HCT116 (cell line): ENCODE data around the gene PVALEF. TPM values are rescaled to one million over a fixed set of nuclear protein-coding genes. Genes with fewer than 3 reads are reported as not detected.

Source experiments
- ATAC-seq: fragments of 200-7000 bp; cut with Tn5 transposase; 2 replicates; pipeline ENCODE4 v1.9.1; 2020; ENCODE audit warnings: mild to moderate bottlenecking, moderate library complexity
- BruUV-seq: library from RNA; stranded (reverse); fragments of 400-500 nt; replicated peaks from 2 replicates; lab custom pipeline; 2021; lab: Mats Ljungman, UMichigan
- CTCF ChIA-PET: fragments of 300-600 bp; sonication (Branson Sonifier 250); formaldehyde crosslinking; loops from one replicate; lab custom pipeline; 2021; ENCODE audit warnings: antibody characterized with exemption; lab: Charles Lee
- POLR2A ChIA-PET: fragments of 300-600, 350-600 bp; sonication (Branson Sonifier 250); formaldehyde crosslinking; loops from one replicate; lab custom pipeline; 2021; ENCODE audit warnings: antibody characterized with exemption; lab: Charles Lee
- RAD21 ChIA-PET, 2 experiments: fragments of 300-600 bp; sonication (Branson Sonifier 250); formaldehyde crosslinking; loops; one replicate each; lab custom pipeline; 2023; ENCODE audit warnings: low total read pairs in 2 of 2; ENCODE audit not compliant: uncharacterized antibody in 2 of 2, unreplicated experiment in 2 of 2, low non-redundant PET in 1 of 2; lab: Charles Lee
- DNase-seq: peaks from one replicate; pipeline ENCODE4 v3.0.0-alpha.2; 2010; ENCODE audit warnings: low read depth, low spot score
- H2AFZ ChIP-seq: fragments of 200-600 bp; shearing (Covaris generic), sonication (generic); 2 replicates; pipeline ENCODE4 v1.6.1; 2017; ENCODE audit warnings: low read depth, mixed run types, mixed read lengths, antibody characterized with exemption, low read length; ENCODE audit not compliant: poor library complexity, severe bottlenecking
- H3K27ac ChIP-seq: 2 replicates; pipeline ENCODE4 v1.5.1; 2012; ENCODE audit warnings: low read depth, low read length
- H3K27me3 ChIP-seq: fragments of 200-600 bp; sonication (generic); 2 replicates; pipeline ENCODE4 v1.6.1; 2016; ENCODE audit warnings: mixed run types, low read length, mixed read lengths; ENCODE audit not compliant: insufficient read depth
- H3K36me3 ChIP-seq, 2 experiments: fragments of 200-500 bp in 1 of 2; fragments of 200-600 bp in 1 of 2; sonication (Bioruptor generic) in 1 of 2; sonication (generic) in 1 of 2; 2 replicates each; pipeline versions ENCODE4 v1.5.1 to v1.6.1; 2014 to 2016; ENCODE audit warnings: low read length in 2 of 2, inconsistent platforms in 1 of 2, mixed read lengths in 1 of 2, mixed run types in 1 of 2; ENCODE audit not compliant: insufficient read depth in 2 of 2, control insufficient read depth in 1 of 2
- H3K4me1 ChIP-seq, 2 experiments: fragments of 200-600 bp in 1 of 2; sonication (generic) in 1 of 2; 2 replicates each; pipeline versions ENCODE4 v1.5.1 to v1.6.1; 2012 to 2017; ENCODE audit warnings: low read length in 2 of 2, inconsistent platforms in 1 of 2, mild to moderate bottlenecking in 1 of 2, mixed read lengths in 1 of 2, mixed run types in 1 of 2, moderate library complexity in 1 of 2; ENCODE audit not compliant: insufficient read depth in 2 of 2, control insufficient read depth in 1 of 2
- H3K4me2 ChIP-seq: fragments of 200-600 bp; sonication (generic); 2 replicates; pipeline ENCODE4 v1.6.1; 2017; ENCODE audit warnings: mixed run types, low read length, mixed read lengths
- H3K4me3 ChIP-seq, 2 experiments: fragments of 200-600 bp in 1 of 2; sonication (generic) in 1 of 2; replicated peaks in 1 of 2; 2 replicates each; pipeline ENCODE4 v1.5.1; 2011 to 2016; ENCODE audit warnings: low read length in 2 of 2, control low read depth in 1 of 2, low read depth in 1 of 2, mild to moderate bottlenecking in 1 of 2, mixed read lengths in 1 of 2, mixed run types in 1 of 2
- H3K79me2 ChIP-seq: fragments of 200-600 bp; sonication (generic); 2 replicates; pipeline ENCODE4 v1.6.1; 2017; ENCODE audit warnings: mild to moderate bottlenecking, mixed run types, low read length, moderate library complexity, mixed read lengths; ENCODE audit not compliant: insufficient read depth
- H3K9ac ChIP-seq: fragments of 200-600 bp; sonication (generic); 2 replicates; pipeline ENCODE4 v1.6.1; 2016; ENCODE audit warnings: low read length, mixed read lengths
- H3K9me2 ChIP-seq: fragments of 200-600 bp; sonication (generic), shearing (Covaris generic); 2 replicates; pipeline ENCODE4 v1.6.1; 2017; ENCODE audit warnings: mixed run types, mild to moderate bottlenecking, moderate library complexity; ENCODE audit not compliant: insufficient read depth
- H3K9me3 ChIP-seq, 2 experiments: fragments of 200-500 bp in 1 of 2; fragments of 200-600 bp in 1 of 2; sonication (Bioruptor generic) in 1 of 2; sonication (generic) in 1 of 2; 2 replicates each; pipeline ENCODE4 v1.6.1; 2014 to 2017; ENCODE audit warnings: low read length in 2 of 2, mixed read lengths in 2 of 2, inconsistent platforms in 1 of 2, low read depth in 1 of 2, mild to moderate bottlenecking in 1 of 2, mixed run types in 1 of 2, moderate library complexity in 1 of 2; ENCODE audit not compliant: control insufficient read depth in 1 of 2, insufficient read depth in 1 of 2
- H4K20me1 ChIP-seq: fragments of 200-600 bp; sonication (generic), shearing (Covaris generic); 2 replicates; pipeline ENCODE4 v1.6.1; 2017; ENCODE audit warnings: mixed run types, mild to moderate bottlenecking, moderate library complexity; ENCODE audit not compliant: insufficient read depth
- ATF3 ChIP-seq: IDR thresholded peaks from 2 replicates; pipeline ENCODE4 v1.6.1; 2012
- CBX3 ChIP-seq: IDR thresholded peaks from 2 replicates; pipeline ENCODE4 v1.6.1; 2012; ENCODE audit warnings: low read depth
- EGR1 ChIP-seq: IDR thresholded peaks from 2 replicates; pipeline ENCODE4 v1.6.1; 2012; ENCODE audit warnings: low read depth
- ELF1 ChIP-seq: IDR thresholded peaks from 2 replicates; pipeline ENCODE4 v1.6.1; 2012; ENCODE audit warnings: low read depth, borderline replicate concordance
- EZH2 ChIP-seq: fragments of 200-600 bp; sonication (generic); IDR thresholded peaks from 2 replicates; pipeline ENCODE4 v1.6.1; 2017; ENCODE audit warnings: antibody characterized with exemption, mixed run types
- EZH2phosphoT487 ChIP-seq: fragments of 200-600 bp; IDR thresholded peaks from 2 replicates; pipeline ENCODE4 v1.6.1; 2018; ENCODE audit warnings: antibody characterized with exemption, borderline replicate concordance
- MAX ChIP-seq: IDR thresholded peaks from 2 replicates; pipeline ENCODE4 v1.6.1; 2012
- RAD21 ChIP-seq: IDR thresholded peaks from 2 replicates; pipeline ENCODE4 v1.6.1; 2012; ENCODE audit warnings: low read depth, mild to moderate bottlenecking
- SIN3A ChIP-seq: IDR thresholded peaks from 2 replicates; pipeline ENCODE4 v1.6.1; 2012; ENCODE audit warnings: low read depth
- SP1 ChIP-seq: IDR thresholded peaks from 2 replicates; pipeline ENCODE4 v1.6.1; 2012; ENCODE audit warnings: low read depth
- SRF ChIP-seq: IDR thresholded peaks from 2 replicates; pipeline ENCODE4 v1.6.1; 2012; ENCODE audit warnings: low read depth
- TCF7L2 ChIP-seq: IDR thresholded peaks from 2 replicates; pipeline ENCODE4 v1.7.0; 2011; ENCODE audit warnings: borderline replicate concordance, inconsistent platforms; ENCODE audit not compliant: insufficient read depth, insufficient read length; ENCODE audit errors: extremely low read depth
- ZFX ChIP-seq: fragments of 450-650 bp; IDR thresholded peaks from 2 replicates; pipeline ENCODE4 v1.6.1; 2017
- ZNF274 ChIP-seq: fragments of 200-500 bp; sonication (Bioruptor generic); IDR thresholded peaks from 2 replicates; pipeline ENCODE4 v1.6.1; 2014; ENCODE audit warnings: mild to moderate bottlenecking, low read depth, low read length, inconsistent platforms
- intact Hi-C: fragments of 100-400 bp; cut with micrococcal nuclease; formaldehyde crosslinking; loops from 2 replicates; pipeline ENCODE4 v1.10.0; 2022
- total RNA-seq: library from RNA; stranded (reverse); gene quantifications from one replicate; pipeline ENCODE4 v1.2.1, GENCODE V29; 2021; ENCODE audit not compliant: unreplicated experiment

The PVALEF gene
- total RNA-seq, 1 experiment from 2014 or later, result not detected

GRCh38 chr17:81197831-81198490, 32.7 kb downstream of the PVALEF start:
- Histone ChIP-seq H3K79me2 (no peaks in the 10 kb centered on the region), H3K27me3 (no peaks in the 10 kb centered on the region), H2AFZ (no peak overlapping the region), H3K36me3 (peaks cover 3 to 5% of the 10 kb centered on the region in 2 experiments), H3K9ac (no peak overlapping the region), H3K4me1 (peaks cover 0 to 8% of the 10 kb centered on the region in 2 experiments; a peak in 1 of 4 replicates), H3K27ac (no peak overlapping the region), H3K9me2 (no peaks in the 10 kb centered on the region), H3K4me2 (no peak overlapping the region), H3K4me3 (no peak overlapping the region), H4K20me1 (no peaks in the 10 kb centered on the region), H3K9me3 (no peaks in the 10 kb centered on the region)
- ATAC-seq (no peak), DNase-seq (no peak)
- intact Hi-C loops, result no loop called here
- CTCF ChIA-PET, result interaction anchor here (0.9 to 1.1 kb wide), 2 partner anchors 25 to 55 kb away, joined by 3 read pairs; no protein-coding TSS in a partner anchor
- POLR2A ChIA-PET, result no interaction called here
- TF ChIP-seq EZH2 (no peak), SIN3A (no peak), EGR1 (no peak), TCF7L2 (no peak), SRF (no peak), ATF3 (no peak), CBX3 (no peak), MAX (no peak), SP1 (no peak), ZNF274 (no peak), EZH2phosphoT487 (no peak), RAD21 (no peak), ZFX (no peak), ELF1 (no peak)
- RAD21 ChIA-PET, result no interaction called here
- no TSS peak for BruUV-seq
